Breast epithelium (tissue), 3 donors: ENCODE results near the gene NOSIP.

Experiments used
- CTCF ChIP-seq, 3 donors: fragments of 450-650 bp; IDR thresholded peaks; one replicate each; pipeline ENCODE4 v1.5.1; 2016 to 2017; ENCODE audit warnings: antibody characterized with exemption in 3 of 3, mild to moderate bottlenecking in 3 of 3, moderate library complexity in 3 of 3
- POLR2A ChIP-seq: fragments of 450-650 bp; IDR thresholded peaks from one replicate; pipeline ENCODE4 v1.6.1; 2016; ENCODE audit warnings: antibody characterized with exemption, mild to moderate bottlenecking, moderate library complexity
- POLR2AphosphoS5 ChIP-seq, 3 donors: sonication (generic); formaldehyde crosslinking; IDR thresholded peaks; one replicate each; pipeline ENCODE4 v1.6.1; 2017; ENCODE audit warnings: antibody characterized with exemption in 3 of 3

- TF ChIP-seq CTCF (IDR thresholded peaks at IDR 0.05) (no peak), POLR2A (no peak), POLR2AphosphoS5 (IDR thresholded peaks at IDR 0.05) (no peak)
These were observed 37.3 kb downstream of the NOSIP start for GRCh38 chr19:49543032-49543431.
